Subcutaneous adipose tissue (tissue), 4 donors: ENCODE results near the gene SH3RF1. TPM values are rescaled to one million over a fixed set of nuclear protein-coding genes. Genes with fewer than 3 reads are reported as not detected.

ENCODE experiments used
- CTCF ChIP-seq: fragments of 450-650 bp; IDR thresholded peaks from one replicate; pipeline ENCODE4 v1.5.1; 2016; ENCODE audit warnings: low read depth, mild to moderate bottlenecking, control low read depth, antibody characterized with exemption, moderate library complexity
- total RNA-seq, 4 donors: library from RNA; depleted of rRNA; stranded (reverse); fragments of >200 nt; gene quantifications; one replicate each; pipeline ENCODE4 v1.1.0, GENCODE V29; 2016

SH3RF1 gene
- total RNA-seq, 4 donors from 2014 or later = 12.9 to 36.9 (median 20.8) TPM

- no peak for TF ChIP-seq CTCF
Measured at GRCh38 chr4:169220447-169220846, 50.3 kb downstream of the SH3RF1 start.

DNA sequence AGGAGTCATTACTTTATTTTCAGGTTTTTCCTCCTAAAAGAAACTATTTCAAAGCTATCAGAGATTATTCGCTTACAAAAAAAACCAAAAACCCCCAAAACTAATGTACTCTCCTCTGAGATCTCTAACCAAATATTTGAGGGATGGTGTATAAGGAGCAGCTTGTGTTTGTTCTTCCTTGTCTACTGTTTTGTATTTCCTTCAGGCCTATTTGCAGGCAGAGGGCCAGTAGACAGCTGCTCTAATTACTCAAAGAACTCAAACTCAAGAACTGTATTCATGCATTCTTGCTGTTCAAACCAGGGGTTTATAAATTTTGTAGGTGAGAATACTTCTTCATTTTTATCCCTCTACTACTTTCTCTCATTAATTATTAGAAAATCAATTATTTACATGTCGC lies 51.3 kb downstream of the SH3RF1 start:
- TF ChIP-seq CTCF = no peak

DNA sequence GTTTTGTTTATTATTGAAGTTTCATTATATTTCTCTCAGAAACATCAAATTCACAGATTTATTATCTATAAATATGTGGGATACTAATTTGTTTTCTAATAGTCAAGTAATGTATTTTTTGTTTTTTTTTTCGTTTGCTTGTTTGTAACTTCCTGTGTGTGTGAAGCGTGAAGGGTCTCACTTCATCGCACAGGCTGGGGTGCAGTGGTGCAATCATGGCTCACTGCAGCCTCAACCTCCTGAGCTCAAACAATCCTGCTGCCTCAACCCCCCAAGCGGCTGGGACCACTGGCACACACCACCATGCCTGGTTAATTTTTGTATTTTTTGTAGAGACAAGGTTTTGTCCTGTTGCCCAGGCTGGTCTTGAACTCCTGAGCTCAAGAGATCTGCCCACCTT lies 55.1 kb downstream of the SH3RF1 start:
- no peak for TF ChIP-seq CTCF

DNA sequence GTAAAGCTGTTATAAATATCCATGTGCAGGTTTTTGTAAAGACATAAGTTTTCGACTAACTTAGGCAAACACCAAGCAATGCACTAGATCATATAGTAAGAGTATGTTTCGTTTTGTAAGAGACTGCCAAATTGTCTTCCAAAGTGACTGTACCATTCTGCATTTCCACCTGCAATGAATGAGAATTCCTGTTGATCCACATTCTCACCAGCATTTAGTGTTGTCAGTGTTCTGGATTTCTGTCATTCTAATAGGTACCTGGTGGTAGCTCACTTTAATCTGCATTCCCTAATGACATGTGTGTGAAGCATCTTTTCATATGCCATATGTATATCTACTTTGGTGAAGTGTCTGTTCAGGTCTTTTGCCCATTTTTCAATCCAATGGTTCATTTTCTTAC lies 57.8 kb downstream of the SH3RF1 start:
- TF ChIP-seq CTCF = no peak

DNA sequence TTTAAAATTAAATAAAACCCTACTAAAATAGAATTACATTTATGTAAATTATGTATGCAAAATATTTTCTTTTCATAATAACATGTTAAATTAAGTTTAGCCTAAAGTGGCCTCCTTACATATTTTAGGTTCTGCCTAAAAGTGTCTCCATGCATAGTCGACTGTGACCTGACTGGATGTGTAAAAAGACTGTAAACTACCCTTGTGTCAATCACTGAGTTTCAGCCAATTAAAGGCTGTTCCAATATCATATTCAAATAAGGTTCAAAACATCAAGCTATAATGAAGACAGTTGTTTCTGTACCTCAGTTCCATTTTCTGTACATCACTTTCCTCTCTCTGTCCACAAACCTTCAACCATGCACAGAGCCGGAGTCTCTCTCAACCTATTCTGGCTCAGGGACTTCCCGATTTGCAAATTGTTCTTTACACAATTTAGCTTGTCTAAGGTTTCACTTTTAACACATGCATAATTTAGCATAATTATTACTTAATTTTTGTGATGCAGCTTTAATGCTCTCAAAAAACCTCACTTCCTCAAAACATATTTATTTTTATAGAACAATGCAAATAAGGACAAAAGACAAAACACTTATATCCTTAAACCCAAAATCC lies 60.1 kb downstream of the SH3RF1 start:
- no peak for TF ChIP-seq CTCF

- TF ChIP-seq CTCF = no peak
Measured at GRCh38 chr4:169209388-169209883, 61.3 kb downstream of the SH3RF1 start.

DNA sequence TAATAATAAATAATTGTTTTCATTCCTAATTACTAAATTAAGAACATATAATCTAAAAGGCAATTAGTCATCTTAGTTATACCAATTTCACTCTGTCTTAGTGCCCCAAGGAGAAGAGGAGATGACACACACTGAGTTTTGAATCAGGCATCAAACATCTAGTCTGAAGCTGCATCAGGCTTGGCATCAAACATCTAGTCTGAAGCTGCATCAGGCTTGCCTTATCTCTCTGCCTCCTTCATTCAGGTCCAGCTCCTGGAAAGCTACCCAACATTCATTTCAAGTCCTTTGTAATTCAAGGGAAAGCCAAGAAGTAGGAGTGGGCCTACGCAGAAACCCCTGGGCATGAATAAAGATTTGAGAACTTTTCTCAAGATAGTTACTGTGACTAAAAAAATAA lies 62.2 kb downstream of the SH3RF1 start:
- no peak for TF ChIP-seq CTCF
